NCI-H187 treated with DMSO at 0.1 percent for 48 hours (cell line): Measurements from ENCODE around the gene IRF8.

Experiments
- DNase-seq: peaks from one replicate; lab custom pipeline; 2025; lab: John Stamatoyannopoulos, UW

IRF8 gene

DNA sequence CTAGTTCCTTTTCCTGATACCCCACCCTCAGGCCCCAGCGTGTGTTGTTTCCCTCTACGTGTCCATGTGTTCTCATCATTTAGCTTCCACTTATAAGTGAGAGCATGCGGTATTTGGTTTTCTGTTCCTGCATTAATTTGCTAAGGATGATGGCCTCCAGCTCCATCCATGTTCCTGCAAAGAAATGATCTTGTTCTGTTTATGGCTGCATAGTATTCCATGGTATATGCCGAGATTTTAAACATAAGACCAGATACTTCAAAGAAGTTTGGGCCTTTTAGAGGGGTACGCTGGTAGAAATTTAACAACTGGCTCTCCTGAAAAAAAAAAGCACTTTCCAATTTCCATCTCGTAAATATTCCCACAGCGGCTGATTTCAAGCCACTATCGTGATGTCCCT, 59.8 kb downstream of the IRF8 start:
- DNase-seq, result no peak

DNA sequence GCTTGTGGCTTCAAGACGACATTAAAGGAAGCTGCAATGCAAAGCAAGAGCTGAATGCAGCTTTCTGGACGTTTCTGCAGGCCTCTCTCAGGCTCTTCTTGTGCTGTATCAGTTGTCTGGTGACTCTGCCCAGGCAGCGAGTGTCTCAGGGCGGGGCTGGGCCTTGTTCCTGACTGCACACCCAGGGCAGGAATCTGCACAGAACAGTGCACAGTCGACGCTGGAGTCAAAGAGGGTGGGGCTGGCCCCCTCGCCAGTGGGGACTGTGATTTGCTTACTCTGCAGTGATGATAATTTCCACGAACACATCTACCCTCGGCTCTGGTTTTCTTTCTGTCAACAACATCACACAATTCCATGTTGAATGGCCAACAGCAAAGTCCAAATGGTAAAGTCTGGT, 60.7 kb downstream of the IRF8 start:
- no peak for DNase-seq

DNA sequence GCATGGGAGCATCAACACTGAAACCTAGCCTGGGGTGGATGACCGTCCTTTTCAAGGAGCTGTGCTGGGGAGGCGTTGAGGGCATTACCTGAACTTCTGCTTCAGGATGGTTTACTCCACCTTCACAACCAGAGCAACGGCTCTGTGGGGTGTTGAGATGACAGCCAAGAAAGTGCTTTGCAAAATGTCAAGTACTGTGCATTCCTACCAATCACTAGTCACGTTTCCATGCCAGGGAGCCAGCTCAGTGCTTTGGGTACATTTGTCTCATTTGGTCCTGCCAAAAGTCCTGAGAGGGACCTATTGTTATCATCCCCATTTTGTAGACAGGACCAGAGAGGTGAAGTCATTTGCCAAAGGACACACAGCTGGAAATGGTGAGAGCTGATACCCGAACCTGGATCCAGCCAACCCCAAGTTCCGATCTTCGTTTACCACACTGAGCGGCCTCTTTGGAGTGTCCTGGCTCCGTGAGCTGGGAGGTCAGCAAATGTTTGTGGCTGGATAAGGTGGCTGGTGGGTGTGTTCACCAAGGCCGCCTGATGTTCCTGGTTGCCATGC, 61.6 kb downstream of the IRF8 start:
- no peak for DNase-seq

DNA sequence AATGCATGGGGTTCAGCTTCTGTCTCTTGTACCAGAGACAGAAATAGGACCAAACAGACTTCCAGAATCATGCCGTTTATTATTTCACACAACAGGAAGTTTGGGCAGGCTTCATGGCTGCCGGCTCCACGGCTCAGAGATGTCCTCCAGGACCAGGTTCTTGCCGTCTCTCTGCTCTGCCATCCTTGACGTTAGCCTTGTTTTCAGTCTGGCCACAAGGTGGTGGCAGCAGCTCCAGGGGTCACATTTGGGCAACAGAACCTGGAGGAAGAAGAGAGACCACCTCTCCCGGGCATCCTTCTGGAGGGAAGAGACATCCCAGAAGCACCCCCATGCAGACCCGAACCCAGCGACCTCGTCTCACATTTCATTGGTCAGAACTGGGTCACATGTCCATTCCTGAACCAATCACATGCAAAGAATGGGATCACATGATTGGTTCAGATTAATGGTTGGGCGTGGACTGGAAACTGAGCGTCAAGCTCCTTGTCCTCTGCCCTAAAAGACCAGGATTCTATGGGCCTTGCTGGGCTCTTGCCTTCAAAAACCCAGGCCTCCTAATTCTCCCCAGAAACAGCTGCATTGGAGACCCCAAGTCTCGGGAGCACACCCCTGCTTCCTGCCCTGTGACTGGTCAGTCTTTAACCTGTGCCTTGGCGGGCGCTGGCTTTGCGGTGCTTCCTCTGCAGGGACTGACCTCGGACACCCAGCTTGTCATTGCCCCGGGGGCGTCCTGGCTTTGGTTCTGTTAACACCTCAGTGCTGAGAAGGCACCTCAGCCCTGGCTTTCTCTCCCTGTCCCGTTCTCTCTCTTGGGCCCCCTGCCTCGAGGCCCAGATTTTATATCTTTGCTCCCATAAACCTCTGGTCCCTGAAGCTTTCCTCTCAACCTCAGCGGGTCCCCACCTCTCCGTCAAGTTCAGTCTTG, 63.3 kb downstream of the IRF8 start:
- DNase-seq, result no peak

- no peak for DNase-seq
Measured at GRCh38 chr16:85963753-85964285, 64.9 kb downstream of the IRF8 start.

DNA sequence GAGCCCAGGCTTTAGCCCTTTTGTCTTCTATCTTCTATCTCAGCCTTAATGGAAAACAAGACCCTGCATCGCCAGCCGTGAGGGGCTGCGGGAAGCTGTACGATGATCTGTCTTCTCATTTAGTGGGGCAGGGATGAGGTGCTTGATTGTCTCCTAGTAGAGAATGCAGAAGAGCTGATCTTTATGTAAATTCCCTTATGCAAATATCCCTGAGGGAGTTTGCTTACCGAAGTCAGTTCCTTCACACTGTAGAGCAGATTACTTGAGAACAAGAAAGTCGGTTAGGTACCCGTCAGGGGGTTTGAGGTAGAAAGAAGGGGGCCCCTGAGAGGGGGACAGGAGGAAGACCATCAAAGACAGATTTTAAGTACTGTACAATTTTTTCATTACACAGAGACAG, 66.2 kb downstream of the IRF8 start:
- no peak for DNase-seq

DNA sequence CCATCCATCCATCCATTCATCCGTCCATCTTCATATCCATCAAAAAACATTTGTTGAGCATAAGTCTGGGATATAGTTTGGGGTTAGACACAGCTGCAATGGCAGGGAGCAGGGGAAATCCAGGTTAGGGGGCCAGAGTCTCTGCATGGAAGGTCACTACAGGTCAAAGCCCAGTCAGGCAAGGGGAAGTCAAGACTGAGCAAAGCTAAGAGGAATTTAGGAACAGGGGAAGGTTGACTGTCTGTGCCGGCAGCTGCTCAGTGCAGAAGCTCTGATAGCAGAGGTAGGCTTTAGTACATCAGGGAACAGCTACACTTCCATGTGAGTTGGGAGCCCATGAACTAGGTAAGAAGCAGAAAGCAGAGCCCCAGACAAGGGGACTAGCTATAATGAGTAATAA, 68.1 kb downstream of the IRF8 start:
- no peak for DNase-seq

GRCh38 chr16:85968041-85968920, 69.3 kb downstream of the IRF8 start:
- DNase-seq, result no peak

DNA sequence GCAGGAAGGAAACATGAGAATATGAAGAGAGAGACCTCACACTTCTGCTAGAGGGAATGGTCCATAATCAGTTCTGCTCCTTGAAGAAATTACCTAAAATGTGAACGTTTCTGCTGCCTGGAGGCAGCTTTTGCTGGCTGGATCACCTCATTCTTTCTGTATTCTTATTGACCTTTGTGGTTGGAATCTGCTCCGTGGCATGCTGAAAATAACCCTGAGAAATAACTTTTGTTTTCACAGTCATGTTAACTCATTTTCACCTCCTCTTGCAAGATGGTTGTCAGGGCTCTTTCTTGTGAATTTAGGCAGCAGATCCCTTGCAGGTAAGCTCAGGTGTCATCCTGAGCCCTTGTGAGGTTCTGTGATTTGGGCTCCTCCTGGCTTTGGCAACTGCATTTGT, 70.2 kb downstream of the IRF8 start:
- DNase-seq, result no peak

DNA sequence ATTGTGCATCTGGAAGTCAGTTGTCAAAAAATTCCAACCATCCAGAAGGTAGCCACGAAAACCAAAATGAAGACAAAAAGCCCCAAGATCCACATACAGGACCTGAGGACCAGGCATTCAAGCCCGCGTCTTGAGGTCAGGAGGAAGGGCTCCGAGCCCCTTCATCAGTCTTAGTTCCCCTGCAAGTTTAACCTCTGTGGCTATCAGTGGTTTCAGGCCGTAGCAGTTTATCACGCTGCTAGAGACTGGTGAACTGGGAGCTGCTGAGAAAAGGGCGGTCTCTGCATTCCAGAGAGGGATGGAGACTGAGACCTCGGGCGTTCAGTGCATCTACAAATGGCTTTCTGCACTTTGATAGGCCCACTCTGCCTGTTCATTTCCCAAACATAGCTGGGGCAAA, 70.6 kb downstream of the IRF8 start:
- no peak for DNase-seq

GRCh38 chr16:85970016-85970733, 71.2 kb downstream of the IRF8 start:
- DNase-seq, result no peak

DNA sequence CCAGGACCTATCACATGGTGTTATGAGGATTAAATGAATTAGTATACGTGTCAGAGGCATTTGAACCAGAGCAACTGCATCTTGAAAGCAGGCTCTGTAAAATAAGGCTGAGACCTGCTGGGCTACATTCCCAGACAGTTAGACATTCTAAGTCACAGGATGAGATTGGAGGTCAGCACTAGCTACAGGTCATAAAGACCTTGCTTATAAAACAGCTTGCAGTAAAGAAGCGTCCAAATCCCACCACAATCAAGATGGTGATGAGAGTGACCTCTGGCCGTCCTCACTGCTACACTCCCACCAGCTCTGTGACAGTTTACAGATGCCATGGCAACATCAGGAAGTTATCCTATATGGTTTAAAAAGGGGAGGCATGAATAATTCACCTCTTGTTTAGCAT, 71.8 kb downstream of the IRF8 start:
- DNase-seq, result no peak
